Measurements from ENCODE around the gene USE1.

USE1 gene

GRCh38 chr19:17194608-17195007 is 20.5 kb upstream of the USE1 start:
- DNase-seq (ENCODE audit: low spot score) = no peak
- in situ Hi-C loops (cut with MboI; ENCODE audit: low pct_unique_long_range_greater_than_20kb, low sequenced_read_pairs, unreplicated experiment) = no loop called here

GRCh38 chr19:17195106-17195505 is 20.1 kb upstream of the USE1 start:
- no peak for TF ChIP-seq CTCF (IDR thresholded peaks at IDR 0.05; ENCODE audit: extremely low read depth, insufficient read depth, missing control alignments)
- DNase-seq (ENCODE audit: low spot score) = no peak
- in situ Hi-C loops (cut with MboI; ENCODE audit: low pct_unique_long_range_greater_than_20kb, low sequenced_read_pairs, unreplicated experiment) = no loop called here

More at GRCh38 chr19:17194608-17195007, 20.5 kb upstream of the USE1 start:
- TF ChIP-seq CTCF (IDR thresholded peaks at IDR 0.05; ENCODE audit: extremely low read depth, insufficient read depth, missing control alignments) = no peak

GRCh38 chr19:17196610-17197009 is 18.5 kb upstream of the USE1 start:
- no peak for DNase-seq (ENCODE audit: low spot score)
- in situ Hi-C loops (cut with MboI; ENCODE audit: low pct_unique_long_range_greater_than_20kb, low sequenced_read_pairs, unreplicated experiment) = no loop called here
- TF ChIP-seq CTCF (IDR thresholded peaks at IDR 0.05; ENCODE audit: extremely low read depth, insufficient read depth, missing control alignments) = no peak

- in situ Hi-C loops (cut with MboI; ENCODE audit: low pct_unique_long_range_greater_than_20kb, low sequenced_read_pairs, unreplicated experiment) = no loop called here
- no peak for DNase-seq (ENCODE audit: low spot score)
- TF ChIP-seq CTCF (IDR thresholded peaks at IDR 0.05; ENCODE audit: extremely low read depth, insufficient read depth, missing control alignments) = no peak
These were observed 17.5 kb upstream of the USE1 start for GRCh38 chr19:17197666-17198065.

GRCh38 chr19:17200408-17201079 is 14.6 kb upstream of the USE1 start:
- DNase-seq (ENCODE audit: low spot score) = no peak
- in situ Hi-C loops (cut with MboI; ENCODE audit: low pct_unique_long_range_greater_than_20kb, low sequenced_read_pairs, unreplicated experiment) = no loop called here
- no peak for TF ChIP-seq CTCF (IDR thresholded peaks at IDR 0.05; ENCODE audit: extremely low read depth, insufficient read depth, missing control alignments)

GRCh38 chr19:17202249-17202648 is 12.9 kb upstream of the USE1 start:
- no peak for DNase-seq (ENCODE audit: low spot score)
- TF ChIP-seq CTCF (IDR thresholded peaks at IDR 0.05; ENCODE audit: extremely low read depth, insufficient read depth, missing control alignments) = no peak
- in situ Hi-C loops (cut with MboI; ENCODE audit: low pct_unique_long_range_greater_than_20kb, low sequenced_read_pairs, unreplicated experiment) = no loop called here

All from GM13977 (cell line).